GM18507 (cell line): ENCODE data around the gene TMEM59L.

ENCODE experiments used
- DNase-seq: peaks from one replicate; pipeline ENCODE4 v3.0.0; 2011; ENCODE audit warnings: low read depth; ENCODE audit not compliant: insufficient read length; ENCODE audit errors: extremely low spot score
- FAIRE-seq: peaks from 2 replicates; lab custom pipeline; 2011; peaks lifted over from hg19 to GRCh38; lab: Jason Lieb, UNC

The TMEM59L gene

DNA sequence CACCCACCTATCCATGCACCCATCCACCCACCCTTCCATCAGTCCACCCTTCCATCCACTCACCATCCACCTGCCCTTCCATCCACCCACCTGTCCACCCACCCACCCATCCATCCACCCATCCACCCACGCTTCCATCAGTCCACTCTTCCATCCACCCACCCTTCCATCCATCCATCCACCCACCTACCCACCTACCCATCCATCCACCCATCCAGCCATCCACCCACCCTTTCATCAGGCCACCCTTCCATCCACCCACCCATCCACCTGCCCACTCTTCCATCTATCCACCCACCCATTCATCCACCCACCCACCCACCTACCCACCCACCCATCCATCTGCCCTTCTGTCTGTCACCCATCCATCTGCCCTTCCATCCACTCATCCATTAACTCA lies 41.2 kb downstream of the TMEM59L start:
- FAIRE-seq (no peak), DNase-seq (no peak)

DNA sequence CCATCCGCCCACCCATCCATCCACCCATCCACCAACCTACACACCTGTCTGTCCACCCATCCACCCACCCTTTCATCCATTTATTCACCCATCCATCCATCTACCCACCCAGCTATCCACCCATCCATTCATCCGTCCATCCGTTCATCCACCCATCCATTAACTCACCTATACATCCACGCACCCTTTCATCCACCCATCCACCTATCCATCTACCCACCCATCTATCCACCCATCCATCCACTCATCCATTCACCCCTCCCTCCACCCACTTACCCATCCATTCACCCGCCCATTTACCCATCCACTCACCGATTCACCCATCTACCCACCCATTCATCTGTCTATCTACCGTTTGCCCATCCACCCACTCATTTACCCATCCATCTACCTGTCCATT lies 41.8 kb downstream of the TMEM59L start:
- DNase-seq: no peak
- FAIRE-seq: no peak

DNA sequence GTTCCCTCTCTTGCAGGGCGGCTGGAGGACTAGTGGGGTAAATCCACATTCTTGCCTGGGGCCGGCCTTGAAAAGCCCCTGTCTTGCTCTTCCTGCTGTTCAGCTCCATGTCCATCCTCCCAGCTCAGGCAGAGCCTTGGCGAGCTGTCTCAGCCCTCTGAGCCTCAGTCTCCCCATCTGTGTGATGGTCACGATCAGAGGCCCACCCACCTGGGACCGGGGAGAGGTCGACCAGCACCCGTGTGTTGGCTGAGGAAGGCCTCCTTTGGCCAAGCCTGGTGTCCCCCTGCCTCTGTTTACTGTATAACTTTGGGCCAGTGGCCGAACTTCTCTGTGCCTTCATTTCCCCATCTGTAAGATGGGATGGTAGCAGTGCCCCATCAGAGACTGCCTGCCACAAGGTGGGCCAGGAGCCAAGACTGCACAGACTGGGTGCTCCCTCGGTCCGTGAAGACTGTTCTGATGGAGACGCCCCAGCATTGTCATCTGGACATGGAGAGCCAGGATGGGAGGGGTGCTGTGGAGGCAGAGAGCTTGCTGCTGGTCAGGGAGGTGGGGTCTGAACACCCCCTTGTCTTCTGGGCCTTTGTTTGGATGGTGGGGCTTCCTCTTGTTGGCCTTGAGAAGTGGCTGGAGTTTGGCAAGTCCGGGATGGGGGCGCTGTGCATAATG lies 42.6 kb downstream of the TMEM59L start:
- DNase-seq: no peak
- no peak for FAIRE-seq

DNA sequence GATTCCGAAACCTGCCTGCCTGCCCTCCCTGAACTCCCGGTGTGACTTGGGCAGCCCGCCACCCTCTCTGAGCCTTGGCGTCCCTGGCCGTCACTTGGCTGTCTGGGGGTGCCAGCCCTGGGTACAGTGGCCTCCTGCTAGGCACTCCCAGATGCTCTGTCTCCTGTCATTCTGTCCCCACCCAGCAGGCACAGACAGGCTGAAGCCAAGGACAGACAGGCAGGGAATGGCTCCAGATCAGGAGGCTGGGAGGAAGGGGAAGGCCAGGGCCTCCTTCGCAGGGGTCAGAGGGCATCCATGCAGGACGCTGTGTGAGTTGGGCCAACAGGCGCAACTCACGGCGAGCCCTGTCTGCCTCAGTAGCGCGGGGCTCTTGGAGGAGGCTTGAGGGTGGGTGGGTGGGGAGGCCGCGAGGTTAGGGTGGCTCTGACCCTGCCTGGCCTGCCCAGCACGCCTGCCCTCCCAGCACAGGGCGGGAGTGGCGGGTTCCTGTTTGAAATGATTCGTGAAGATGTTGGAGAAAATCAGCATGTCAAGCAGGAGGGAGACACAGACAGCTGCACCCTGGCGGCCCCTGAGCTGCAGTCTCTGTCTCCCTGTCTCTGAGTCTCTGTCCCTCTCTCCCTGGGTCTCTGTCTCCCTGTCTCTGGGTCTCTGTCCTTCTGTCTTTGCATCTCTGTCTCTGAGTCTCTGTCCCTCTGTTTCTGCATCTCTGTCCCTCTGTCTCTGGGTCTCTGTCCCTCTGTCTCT lies 43.8 kb downstream of the TMEM59L start:
- FAIRE-seq (no peak), DNase-seq (no peak)

DNA sequence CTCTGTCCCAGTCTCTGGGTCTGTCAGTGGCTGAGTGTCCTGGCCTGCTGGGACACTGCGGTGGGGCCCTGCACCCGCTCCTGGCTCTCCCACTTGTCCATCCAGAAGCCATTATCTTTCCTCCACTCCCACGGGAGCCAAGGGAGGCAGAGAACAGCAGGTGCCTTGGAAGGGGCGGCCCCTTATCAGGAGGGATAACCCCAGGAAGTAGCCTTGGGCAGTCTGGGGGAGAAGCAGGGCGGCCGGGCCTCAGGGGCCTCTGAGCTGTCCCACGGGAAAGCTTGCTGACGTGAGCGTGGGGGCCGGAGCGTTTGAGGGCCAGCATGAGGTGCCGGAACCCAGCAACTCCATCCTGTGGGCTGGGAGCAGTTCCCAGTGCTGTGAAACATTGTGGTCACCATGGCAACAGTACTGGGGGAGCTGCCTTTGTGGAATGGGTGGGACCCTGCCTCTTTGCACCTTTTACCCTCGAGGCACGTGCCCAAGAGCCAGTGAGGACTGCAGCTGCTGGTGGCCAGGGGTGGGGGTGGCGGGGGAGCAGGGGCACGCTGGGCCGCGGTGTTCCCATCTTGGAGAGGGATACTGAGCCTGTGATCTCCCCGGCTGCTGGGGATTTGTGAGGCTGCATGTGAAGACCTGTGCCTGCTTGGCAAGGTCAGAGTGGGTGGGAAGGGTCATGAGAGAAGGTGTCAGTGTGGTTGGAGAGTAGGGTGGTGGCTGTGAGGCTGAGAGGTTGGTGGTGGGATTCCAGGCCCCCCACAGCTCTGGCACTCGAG lies 45.1 kb downstream of the TMEM59L start:
- FAIRE-seq: no peak

DNA sequence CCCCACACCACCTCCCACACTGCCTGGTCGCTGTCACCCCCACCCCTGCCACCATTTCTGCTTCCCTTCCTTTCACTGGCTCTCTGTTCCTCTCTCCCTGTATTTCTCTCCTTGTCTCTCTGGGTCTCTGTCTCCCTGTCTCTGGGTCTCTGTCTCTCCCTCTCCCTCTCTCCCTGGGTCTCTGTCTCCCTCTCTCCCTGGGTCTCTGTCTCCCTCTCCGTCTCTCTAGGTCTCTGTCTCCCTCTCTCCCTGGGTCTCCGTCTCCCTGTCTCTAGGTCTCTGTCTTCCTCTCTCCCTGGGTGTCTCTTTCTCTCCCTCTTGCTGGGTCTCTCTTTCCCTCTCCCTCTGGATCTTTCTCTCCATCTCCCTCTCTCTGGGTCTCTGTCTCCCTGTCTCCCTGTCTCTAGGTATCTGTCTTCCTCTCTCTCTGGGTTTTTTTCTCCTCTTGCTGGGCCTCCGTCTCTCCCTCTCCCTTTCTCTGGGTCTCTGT lies 45.7 kb downstream of the TMEM59L start:
- FAIRE-seq (no peak), DNase-seq (no peak)

More for the DNA sequence above, 45.1 kb downstream of the TMEM59L start:
- no peak for DNase-seq

DNA sequence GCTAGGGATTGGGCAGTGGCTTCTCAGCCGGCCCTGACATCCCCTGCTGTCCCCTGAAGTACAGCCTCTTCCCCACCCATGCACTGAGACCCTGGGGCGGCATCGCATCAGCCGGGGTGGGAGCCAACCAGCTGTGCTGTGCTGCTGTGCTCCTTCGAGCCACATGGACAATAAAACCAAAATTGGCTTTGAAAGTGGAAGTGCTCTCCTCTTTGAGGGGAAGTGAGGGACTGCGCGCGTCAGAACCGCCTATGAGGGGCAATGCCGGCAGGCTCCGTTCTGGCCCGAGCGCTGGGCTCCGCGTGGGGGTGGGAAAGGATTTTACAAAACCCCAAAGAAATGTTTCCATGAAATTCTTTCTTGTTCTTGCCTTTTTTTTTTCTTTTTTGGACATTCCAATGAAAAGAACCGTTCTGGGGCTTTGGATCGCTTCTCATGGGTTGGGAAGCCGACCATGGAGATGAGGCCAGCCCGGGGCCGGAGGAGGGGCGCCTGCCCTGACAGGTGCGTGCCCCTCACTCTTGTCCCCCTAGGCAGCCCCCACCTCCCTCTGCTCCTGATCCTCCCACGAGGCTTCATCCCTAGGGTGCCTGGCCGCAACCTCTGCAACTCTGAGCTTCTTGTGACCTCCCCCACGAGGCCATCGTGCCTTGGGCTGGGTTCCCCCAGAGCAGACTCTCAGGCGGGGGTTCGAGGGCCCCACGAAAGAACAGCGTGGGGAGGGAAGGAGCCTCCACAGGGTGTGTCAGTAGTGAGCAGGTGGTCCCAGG lies 46.8 kb downstream of the TMEM59L start:
- FAIRE-seq (peak; percentile 21), DNase-seq (no peak)

DNA sequence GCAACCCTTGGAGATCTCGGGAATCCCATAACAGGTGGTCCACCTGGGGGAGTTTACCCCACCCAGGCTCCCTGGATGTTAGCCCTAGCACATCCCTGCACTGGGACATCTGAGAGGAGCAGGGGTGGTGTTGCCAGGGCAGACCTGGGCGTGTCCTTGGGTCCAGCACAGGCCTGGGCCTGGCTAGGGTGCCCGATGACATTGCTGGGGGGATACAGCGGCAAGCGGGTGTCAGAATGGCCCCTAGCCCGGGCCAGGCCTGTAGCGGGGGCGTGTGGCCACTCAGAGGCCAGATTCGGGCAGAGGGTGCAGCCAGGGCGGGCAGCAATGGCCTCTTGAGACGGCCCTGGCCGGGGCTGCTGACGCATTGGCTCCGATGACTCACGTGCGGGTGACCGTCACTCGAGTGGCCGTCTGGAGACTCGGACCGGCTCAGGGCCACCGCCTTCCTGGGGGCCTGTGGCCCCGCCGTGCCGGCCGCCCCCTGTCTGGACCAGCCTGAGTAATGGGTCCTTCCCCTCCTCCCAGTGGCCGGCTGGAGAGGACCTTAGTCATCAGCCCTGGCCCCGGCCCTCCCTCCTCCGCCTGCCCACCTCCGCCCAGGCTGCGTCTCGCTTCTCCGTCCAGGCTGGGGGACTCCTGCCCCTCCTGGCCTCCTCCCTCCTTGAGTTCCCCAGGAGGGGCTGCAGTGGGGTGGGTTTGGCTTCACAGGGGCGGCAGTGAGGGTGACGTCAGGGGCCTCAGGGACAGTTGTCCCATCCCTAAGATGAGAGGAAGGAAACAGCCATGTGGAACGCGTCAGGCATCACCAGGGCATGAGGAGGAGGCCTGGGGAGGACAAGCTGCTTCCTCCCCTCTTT lies 47.6 kb downstream of the TMEM59L start:
- no peak for DNase-seq
- FAIRE-seq: no peak

DNA sequence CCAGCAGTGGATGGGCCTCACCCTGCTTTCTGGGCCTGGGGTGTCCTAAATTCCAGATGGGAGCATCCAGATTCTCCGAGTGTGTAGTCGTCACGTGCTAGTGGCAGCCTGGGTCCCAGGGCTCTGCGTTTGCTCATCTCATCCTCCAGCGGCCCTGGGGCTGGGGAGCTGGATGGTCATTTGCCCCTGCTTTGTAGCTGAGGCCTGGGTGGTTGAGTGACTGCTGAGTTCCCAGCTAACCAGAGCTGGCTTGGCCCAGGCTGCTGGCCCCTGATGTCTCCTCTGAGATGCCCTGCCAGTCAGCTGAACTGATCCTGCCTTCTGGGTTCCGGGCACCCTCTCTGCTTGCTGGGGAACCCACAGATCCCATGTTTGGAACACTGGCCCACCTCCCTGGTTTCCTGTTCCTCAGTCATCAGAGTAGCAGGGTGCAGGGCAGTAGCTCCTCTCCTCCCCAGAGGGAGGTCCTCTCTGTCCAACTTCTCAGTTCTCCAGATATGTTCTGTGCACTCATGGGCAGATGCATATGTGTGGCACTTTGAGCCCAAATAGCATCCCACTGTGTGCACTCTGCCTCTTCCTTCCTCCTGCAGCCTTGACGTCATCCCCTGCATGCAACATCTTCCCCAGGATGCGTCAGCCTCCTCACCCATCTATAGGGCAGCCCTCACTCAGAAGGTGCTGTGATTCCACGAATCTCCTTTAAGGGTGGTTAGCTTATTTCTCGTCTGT lies 48.4 kb downstream of the TMEM59L start:
- no peak for FAIRE-seq
- DNase-seq: no peak

DNA sequence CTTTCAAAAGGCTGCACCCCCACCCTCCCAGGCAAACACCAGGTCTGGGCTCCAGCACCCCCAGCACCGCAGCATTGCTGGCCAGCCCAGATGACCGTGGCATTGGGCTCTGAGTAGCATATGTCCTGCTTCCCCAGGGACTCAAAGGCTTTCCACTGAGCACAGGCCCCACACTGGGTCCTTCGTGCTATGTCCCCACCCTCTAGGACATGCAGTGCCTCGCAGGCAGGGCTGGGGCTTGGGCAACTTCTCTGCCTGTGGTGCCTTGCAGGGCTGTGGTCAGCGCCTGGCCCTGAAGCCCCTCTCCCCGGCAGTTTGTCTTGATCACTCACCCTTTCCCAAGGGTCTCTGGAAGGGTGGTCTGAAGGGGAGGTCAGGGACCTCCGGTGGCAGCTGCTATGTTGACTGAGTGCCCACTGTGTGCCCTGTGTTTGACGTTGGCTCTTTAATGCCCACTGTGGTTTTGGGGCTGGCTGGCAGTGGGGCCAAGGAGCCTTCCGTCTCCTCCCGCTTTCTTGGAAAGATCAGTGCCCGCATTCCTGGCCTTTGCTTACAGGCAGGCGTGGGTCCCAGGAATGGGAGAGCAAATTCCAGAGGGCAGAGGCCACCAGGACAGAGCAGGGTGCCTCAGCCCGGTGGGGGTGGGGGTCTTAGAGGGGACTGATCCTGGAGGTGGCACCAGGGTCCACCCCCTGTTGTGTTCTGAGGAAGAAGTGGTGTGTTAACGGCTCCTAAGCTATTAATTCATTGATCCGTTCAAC lies 50.5 kb downstream of the TMEM59L start:
- FAIRE-seq (no peak), DNase-seq (no peak)

DNA sequence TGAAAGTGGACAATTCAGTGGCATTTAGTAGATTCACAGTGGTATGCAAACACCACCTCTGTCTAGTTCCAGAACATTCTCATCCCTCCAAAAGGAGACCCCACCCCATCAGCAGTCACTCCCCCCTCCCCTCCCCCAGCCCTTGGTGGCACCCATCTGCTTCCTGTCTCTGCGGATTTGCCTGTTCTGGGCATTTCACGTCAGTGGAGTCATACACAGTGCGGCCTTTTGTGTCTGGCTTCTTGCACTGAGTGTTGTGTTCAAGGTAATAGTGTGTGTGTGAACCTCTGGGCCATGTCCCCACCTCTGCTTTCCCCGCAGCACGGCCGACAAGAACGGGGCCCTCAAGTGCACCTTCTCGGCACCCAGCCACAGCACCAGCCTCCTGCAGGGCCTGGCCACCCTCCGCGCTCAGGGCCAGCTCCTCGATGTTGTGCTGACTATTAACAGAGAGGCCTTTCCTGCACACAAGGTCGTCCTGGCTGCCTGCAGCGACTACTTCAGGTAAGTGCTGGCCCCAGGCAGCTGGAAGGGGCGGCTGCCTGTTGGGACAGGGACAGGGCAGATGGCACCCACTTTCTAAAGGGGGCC lies 51.4 kb downstream of the TMEM59L start:
- no peak for FAIRE-seq
- DNase-seq: no peak

DNA sequence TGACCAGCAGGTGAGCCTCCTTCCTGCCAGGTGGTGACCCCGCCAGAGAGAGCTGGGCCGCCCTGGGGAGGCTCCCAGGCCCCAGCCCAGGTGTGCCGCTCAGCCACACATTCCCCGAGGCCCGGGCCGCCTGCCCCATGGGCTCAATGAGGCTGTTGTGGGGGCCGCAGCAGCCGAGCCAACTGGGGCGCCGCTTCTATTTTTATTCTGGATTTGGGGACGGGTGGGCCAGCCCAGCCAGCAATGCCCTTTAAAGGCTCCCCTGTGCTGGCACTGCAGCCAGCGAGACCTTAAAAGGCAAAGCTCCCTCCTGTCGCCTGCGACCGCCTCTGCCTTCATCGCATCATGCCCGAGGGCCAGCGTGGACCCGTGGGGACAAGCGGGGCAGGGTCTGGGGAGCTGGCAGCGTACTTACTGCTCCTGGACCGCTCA lies 53.1 kb downstream of the TMEM59L start:
- FAIRE-seq (no peak), DNase-seq (no peak)

DNA sequence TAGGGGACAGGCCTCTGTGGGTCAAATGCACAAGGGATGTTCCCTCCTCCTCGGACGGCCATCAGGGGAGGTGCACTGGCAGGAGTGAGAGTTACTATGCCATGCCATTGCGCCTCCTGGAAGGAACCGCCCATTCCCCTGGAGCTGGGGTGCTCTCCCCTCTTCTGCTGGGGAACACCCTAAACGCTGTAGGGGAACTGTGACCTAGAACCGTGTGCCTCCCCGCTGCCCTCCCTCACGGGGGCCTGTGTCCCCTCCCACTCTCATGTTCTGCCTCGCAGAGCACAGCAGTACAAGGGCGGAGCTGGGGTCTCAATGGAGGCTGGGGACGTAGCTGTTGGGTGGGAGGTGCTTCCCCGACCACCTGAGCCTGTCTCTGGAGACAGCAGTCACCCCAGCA lies 53.6 kb downstream of the TMEM59L start:
- FAIRE-seq (no peak), DNase-seq (no peak)

DNA sequence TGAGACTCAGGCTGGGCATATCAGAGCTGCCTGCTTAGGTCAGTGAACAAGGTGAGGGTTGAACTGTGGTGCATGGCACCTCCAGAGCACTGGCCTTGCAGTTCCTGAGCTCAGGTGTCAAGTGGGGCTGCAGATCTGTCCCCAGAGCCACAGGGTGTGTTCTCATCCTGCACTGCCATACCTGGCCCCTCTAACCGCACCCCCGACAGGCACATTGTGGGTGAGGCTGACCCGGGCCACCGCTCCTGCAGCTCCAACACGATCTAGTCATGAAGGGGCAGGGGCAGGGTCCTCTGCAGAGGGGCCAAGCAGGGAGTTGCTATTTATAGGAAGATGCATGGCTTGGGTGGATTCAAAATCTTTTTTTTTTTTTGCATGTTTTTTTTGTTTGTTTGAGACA lies 54.1 kb downstream of the TMEM59L start:
- no peak for FAIRE-seq
- no peak for DNase-seq

DNA sequence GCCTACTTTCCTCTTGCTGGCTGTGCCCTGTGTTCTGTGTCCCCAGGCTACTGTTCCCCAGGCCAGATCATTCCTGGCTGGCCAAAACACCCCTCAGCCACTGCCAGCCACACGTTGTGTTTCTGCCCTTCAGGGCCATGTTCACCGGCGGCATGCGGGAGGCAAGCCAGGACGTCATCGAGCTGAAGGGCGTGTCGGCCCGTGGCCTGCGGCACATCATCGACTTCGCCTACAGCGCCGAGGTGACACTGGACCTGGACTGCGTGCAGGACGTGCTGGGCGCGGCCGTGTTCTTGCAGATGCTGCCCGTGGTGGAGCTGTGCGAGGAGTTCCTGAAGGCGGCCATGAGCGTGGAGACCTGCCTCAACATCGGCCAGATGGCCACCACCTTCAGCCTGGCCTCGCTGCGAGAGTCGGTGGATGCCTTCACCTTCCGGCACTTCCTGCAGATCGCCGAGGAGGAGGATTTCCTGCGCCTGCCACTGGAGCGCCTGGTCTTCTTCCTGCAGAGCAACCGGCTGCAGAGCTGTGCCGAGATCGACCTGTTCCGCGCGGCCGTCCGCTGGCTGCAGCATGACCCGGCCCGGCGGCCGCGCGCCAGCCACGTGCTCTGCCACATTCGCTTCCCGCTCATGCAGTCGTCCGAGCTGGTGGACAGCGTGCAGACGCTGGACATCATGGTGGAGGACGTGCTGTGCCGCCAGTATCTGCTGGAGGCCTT lies 55.0 kb downstream of the TMEM59L start:
- DNase-seq (no peak), FAIRE-seq (no peak)

DNA sequence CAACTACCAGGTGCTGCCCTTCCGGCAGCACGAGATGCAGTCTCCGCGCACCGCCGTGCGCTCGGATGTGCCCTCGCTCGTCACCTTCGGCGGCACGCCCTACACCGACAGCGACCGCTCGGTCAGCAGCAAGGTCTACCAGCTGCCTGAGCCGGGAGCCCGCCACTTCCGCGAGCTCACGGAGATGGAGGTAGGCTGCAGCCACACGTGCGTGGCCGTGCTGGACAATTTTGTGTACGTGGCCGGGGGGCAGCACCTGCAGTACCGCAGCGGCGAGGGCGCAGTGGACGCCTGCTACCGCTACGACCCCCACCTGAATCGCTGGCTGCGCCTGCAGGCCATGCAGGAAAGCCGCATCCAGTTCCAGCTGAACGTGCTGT lies 55.6 kb downstream of the TMEM59L start:
- FAIRE-seq (no peak), DNase-seq (no peak)
